ENCODE data around the gene BTRC. TPM values are rescaled to one million over a fixed set of nuclear protein-coding genes. Genes with fewer than 3 reads are reported as not detected.

The BTRC gene
- polyA plus RNA-seq, 2 donors: 5.7 to 6.3 TPM

DNA sequence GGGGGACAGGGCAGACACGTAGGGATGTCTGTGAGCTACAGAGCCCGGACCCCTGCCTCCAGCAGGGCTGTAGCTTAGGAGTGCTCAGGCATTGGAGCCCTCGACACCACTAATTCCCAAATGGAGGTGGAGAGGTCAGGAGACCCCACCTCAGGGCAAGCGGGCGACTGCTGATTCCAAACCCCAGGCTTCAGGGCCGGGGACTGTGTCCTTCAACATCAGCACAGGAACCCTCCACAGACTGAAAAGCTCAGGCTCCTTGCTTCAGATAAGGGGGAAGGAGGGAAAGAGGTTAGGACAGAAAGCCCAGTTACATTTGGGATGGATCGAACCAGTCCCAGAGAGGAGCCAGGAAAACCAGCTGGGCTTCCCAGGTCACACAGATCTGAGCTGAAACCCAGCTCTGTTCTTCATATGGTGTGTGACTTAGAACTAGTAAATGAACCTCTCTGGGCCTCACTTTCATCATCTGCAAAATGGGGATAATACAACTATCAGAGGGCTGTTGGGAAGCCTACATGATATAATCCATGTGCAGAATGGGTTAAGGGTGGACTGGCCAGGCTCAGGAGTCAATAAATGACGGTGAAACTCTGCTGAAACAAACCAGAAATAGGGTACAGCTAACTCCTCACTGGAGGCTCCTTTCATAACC is 217.4 kb downstream of the BTRC start:
- 64 to 73% methylated on average over 8 of the region's 8 CpGs for WGBS, 2 donors
- Histone ChIP-seq H3K4me3 (ENCODE audit: low read depth in 1 of 2, low read length in 2 of 2) (no peak overlapping the region), H3K36me3 (ENCODE audit: control insufficient read depth in 2 of 2, insufficient read depth in 2 of 2, low read length in 1 of 2) (no peaks in the 10 kb centered on the region), H3K9me3 (ENCODE audit: control insufficient read depth in 2 of 2, insufficient read depth in 1 of 2, low read depth in 1 of 2, low read length in 1 of 2) (peaks cover 0 to 5% of the 10 kb centered on the region in 2 donors), H3K4me1 (ENCODE audit: control insufficient read depth in 2 of 2, insufficient read depth in 2 of 2, low read length in 1 of 2) (peaks cover 0 to 17% of the 10 kb centered on the region in 2 donors), H3K27ac (ENCODE audit: low read depth in 2 of 2, low read length in 1 of 2) (no peak overlapping the region), H3K27me3 (ENCODE audit: control insufficient read depth in 1 of 2, insufficient read depth in 2 of 2, low read length in 2 of 2) (peaks cover 0 to 4% of the 10 kb centered on the region in 2 donors)

DNA sequence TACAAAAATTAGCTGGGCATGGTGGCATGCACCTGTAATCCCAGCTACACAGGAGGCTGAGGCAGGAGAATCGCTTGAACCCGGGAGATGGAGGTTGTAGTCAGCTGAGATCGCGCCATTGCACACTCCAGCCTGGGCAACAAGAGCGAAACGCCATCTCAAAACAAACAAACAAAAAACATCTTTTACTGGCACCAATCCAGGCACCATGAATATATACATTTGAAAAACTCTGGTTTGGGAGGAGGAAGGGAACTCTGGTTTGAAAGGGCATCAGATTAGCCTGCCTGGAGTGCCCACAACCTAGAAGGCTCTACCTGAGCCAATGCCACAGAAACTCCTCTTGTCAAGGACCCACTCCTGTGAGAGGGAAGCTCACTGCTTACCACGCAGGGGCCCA is 218.2 kb downstream of the BTRC start:
- peaks cover 0 to 13% of the 10 kb centered on the region in 2 donors for H3K4me1 ChIP-seq (ENCODE audit: control insufficient read depth in 2 of 2, insufficient read depth in 2 of 2, low read length in 1 of 2)
- H3K9me3 ChIP-seq (ENCODE audit: control insufficient read depth in 2 of 2, insufficient read depth in 1 of 2, low read depth in 1 of 2, low read length in 1 of 2): peaks cover 0 to 5% of the 10 kb centered on the region in 2 donors
- peaks cover 0 to 2% of the 10 kb centered on the region in 2 donors for H3K27me3 ChIP-seq (ENCODE audit: control insufficient read depth in 1 of 2, insufficient read depth in 2 of 2, low read length in 2 of 2)
- no peak overlapping the region for H3K27ac ChIP-seq (ENCODE audit: low read depth in 2 of 2, low read length in 1 of 2)
- 87 to 90% methylated on average over 7 of the region's 7 CpGs for WGBS, 2 donors
- H3K36me3 ChIP-seq (ENCODE audit: control insufficient read depth in 2 of 2, insufficient read depth in 2 of 2, low read length in 1 of 2): no peaks in the 10 kb centered on the region
- no peak overlapping the region for H3K4me3 ChIP-seq (ENCODE audit: low read depth in 1 of 2, low read length in 2 of 2)

DNA sequence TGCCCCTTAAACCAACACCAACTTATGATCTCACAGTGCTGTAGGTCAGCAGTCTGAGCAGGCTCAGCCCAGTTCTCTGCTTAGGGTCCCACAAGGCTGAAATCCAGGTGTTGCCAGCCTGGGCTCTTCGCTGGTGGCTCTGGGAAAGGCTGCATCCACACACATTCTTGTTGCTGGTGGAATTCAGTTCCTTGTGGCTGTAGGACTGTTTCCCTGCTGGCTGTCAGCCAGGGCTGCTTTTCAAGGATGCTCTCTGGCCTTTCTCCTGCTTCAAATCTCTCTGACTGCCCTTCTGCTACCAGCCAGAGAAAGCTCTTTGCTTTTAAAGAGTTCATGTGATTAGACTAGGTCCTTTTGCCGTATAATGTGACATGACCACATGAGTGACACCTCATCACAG is 218.8 kb downstream of the BTRC start:
- WGBS, 2 donors: 91 to 93% methylated on average over 2 of the region's 2 CpGs
- H3K27ac ChIP-seq (ENCODE audit: low read depth in 2 of 2, low read length in 1 of 2): no peak overlapping the region
- H3K27me3 ChIP-seq (ENCODE audit: control insufficient read depth in 1 of 2, insufficient read depth in 2 of 2, low read length in 2 of 2): peaks cover 0 to 2% of the 10 kb centered on the region in 2 donors
- H3K36me3 ChIP-seq (ENCODE audit: control insufficient read depth in 2 of 2, insufficient read depth in 2 of 2, low read length in 1 of 2): no peaks in the 10 kb centered on the region
- H3K4me3 ChIP-seq (ENCODE audit: low read depth in 1 of 2, low read length in 2 of 2): no peak overlapping the region
- H3K4me1 ChIP-seq (ENCODE audit: control insufficient read depth in 2 of 2, insufficient read depth in 2 of 2, low read length in 1 of 2): peaks cover 0 to 13% of the 10 kb centered on the region in 2 donors
- H3K9me3 ChIP-seq (ENCODE audit: control insufficient read depth in 2 of 2, insufficient read depth in 1 of 2, low read depth in 1 of 2, low read length in 1 of 2): peaks cover 0 to 5% of the 10 kb centered on the region in 2 donors

DNA sequence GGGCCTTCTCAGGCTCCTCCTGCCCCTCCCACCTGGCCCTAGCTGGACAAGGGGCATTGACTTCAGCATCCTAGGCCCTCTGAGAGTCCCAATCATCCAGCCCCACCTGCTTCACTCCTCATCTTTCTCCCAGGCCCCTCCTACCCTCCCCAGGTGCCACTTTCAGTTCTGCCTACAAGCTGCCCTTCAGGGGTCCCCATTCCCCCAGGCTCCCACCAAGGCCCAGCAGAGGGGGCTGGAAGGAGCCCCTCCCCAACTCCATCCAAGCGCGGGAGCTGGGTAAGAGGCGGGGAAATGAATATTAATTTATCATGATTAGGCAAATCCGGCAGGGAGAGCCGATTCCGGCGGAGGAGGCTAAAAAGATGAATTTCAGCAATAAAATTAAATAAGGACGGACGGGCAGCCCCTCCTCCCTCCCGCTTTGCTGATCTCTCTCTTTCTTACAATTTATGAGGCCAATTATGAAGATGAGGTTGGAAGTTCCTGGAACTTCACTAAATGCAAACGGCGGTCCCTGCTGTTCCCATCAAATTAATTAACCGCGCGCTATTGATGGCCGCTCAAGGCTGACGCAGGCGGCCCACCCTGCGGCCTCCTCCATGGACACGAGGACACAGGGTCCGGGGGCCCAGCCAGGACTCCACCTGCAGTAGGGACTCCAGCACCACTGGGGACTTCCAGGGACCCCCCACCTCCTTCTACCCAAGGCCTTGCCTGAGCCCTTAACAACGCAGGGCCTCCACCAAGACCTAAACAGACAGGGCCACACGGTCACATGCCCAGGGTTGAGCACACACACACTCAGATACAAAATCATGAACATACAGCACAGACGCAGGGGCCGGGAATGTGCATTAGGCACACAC is 220.2 kb downstream of the BTRC start:
- Histone ChIP-seq H3K27me3 (ENCODE audit: control insufficient read depth in 1 of 2, insufficient read depth in 2 of 2, low read length in 2 of 2) (no peaks in the 10 kb centered on the region), H3K27ac (ENCODE audit: low read depth in 2 of 2, low read length in 1 of 2) (no peak overlapping the region), H3K4me3 (ENCODE audit: low read depth in 1 of 2, low read length in 2 of 2) (no peak overlapping the region), H3K36me3 (ENCODE audit: control insufficient read depth in 2 of 2, insufficient read depth in 2 of 2, low read length in 1 of 2) (peaks cover 0 to 6% of the 10 kb centered on the region in 2 donors), H3K9me3 (ENCODE audit: control insufficient read depth in 2 of 2, insufficient read depth in 1 of 2, low read depth in 1 of 2, low read length in 1 of 2) (peaks cover 0 to 5% of the 10 kb centered on the region in 2 donors), H3K4me1 (ENCODE audit: control insufficient read depth in 2 of 2, insufficient read depth in 2 of 2, low read length in 1 of 2) (peaks cover 0 to 13% of the 10 kb centered on the region in 2 donors)
- 88 to 89% methylated on average over 25 of the region's 25 CpGs for WGBS, 2 donors

DNA sequence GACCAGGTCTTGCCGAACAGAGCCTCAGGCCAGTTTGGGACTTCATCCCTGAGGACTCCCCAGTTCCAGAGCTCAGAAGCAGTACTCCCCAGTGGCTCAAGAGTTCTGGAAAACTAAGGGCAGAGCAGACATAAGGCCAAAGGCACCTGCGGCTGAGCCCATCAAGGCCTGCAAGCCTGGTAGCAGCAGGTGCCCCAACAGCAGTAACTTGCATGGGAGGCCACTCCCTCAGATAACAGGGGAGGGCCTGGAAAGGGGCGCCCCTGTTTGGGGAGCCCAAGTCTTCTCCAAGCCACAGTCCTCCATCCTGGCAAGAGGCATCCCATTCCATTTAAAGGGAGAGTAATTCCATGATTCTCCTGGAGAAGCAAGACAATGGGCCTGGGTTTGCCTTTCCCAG is 221.1 kb downstream of the BTRC start:
- peaks cover 0 to 15% of the 10 kb centered on the region in 2 donors for H3K36me3 ChIP-seq (ENCODE audit: control insufficient read depth in 2 of 2, insufficient read depth in 2 of 2, low read length in 1 of 2)
- 77 to 86% methylated on average over 3 of the region's 3 CpGs for WGBS, 2 donors
- no peak overlapping the region for H3K27ac ChIP-seq (ENCODE audit: low read depth in 2 of 2, low read length in 1 of 2)
- peaks cover 0 to 11% of the 10 kb centered on the region in 2 donors for H3K4me1 ChIP-seq (ENCODE audit: control insufficient read depth in 2 of 2, insufficient read depth in 2 of 2, low read length in 1 of 2)
- no peak overlapping the region for H3K4me3 ChIP-seq (ENCODE audit: low read depth in 1 of 2, low read length in 2 of 2)
- no peaks in the 10 kb centered on the region for H3K27me3 ChIP-seq (ENCODE audit: control insufficient read depth in 1 of 2, insufficient read depth in 2 of 2, low read length in 2 of 2)
- H3K9me3 ChIP-seq (ENCODE audit: control insufficient read depth in 2 of 2, insufficient read depth in 1 of 2, low read depth in 1 of 2, low read length in 1 of 2): peaks cover 0 to 5% of the 10 kb centered on the region in 2 donors

DNA sequence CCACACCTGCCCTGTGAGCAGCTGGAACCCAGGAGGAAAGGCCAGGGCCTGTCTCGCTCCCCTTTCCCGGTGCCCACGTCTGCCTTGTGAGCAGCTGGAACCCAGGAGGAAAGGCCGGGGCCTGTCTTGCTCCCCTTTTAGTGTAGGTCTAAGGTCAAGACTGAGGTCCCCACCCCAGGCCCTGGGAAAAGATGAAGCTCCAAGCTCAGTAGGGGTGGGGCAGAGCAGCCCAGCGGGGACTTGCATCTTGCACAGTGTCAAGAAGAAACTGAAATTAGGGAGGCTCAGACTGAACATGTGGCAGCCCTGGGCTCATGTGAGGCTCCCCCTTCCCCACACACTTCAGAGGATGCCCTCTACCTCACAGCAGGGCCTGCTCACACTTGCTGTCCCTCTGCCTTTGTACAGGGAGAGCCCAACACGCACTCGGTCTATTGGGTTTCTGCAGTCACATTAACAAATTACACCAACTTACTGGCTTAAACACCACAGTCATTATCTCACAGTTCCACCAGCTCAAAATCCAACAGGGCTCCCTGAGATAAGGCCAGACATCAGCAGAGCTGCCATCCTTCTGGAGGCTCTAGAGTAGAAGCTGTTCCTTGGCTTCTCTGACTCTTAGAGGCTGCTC is 221.7 kb downstream of the BTRC start:
- no peaks in the 10 kb centered on the region for H3K27me3 ChIP-seq (ENCODE audit: control insufficient read depth in 1 of 2, insufficient read depth in 2 of 2, low read length in 2 of 2)

DNA sequence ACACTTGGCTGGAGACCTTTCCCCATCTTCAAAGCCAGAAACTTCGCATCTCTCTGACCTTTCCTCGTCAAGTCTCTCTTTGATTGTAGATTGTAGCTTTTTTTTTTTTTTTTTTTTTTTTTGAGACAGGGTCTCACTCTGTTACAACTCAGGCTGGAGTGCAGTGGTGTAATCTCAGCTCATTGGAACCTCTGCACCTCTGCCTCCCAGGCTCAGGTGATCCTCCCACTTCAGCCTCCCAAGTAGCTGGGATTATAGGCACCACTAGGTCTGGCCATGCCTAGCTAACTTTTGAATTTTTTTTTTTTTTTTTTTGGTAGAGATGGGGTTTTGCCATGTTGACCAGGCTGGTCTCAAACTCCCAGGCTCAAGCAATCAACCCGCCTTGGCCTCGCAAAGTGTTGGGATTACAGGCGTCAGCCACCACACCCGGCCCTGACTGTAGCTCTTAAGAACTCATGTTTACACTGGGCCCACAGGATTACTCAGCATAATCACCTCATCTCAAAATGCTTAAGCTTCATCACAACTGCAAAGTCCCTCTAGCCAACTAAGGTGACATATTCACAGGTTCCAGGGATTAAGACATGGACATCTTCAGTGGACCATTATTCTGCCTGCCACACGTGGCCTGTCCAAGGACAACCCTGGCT is 222.4 kb downstream of the BTRC start:
- Histone ChIP-seq H3K4me1 (ENCODE audit: control insufficient read depth in 2 of 2, insufficient read depth in 2 of 2, low read length in 1 of 2) (peaks cover 0 to 1% of the 10 kb centered on the region in 2 donors), H3K36me3 (ENCODE audit: control insufficient read depth in 2 of 2, insufficient read depth in 2 of 2, low read length in 1 of 2) (peaks cover 0 to 18% of the 10 kb centered on the region in 2 donors), H3K27ac (ENCODE audit: low read depth in 2 of 2, low read length in 1 of 2) (no peak overlapping the region), H3K9me3 (ENCODE audit: control insufficient read depth in 2 of 2, insufficient read depth in 1 of 2, low read depth in 1 of 2, low read length in 1 of 2) (peaks cover 0 to 5% of the 10 kb centered on the region in 2 donors), H3K27me3 (ENCODE audit: control insufficient read depth in 1 of 2, insufficient read depth in 2 of 2, low read length in 2 of 2) (no peaks in the 10 kb centered on the region), H3K4me3 (ENCODE audit: low read depth in 1 of 2, low read length in 2 of 2) (no peak overlapping the region)
- WGBS, 2 donors: 81 to 86% methylated on average over 7 of the region's 7 CpGs

More for the DNA sequence above, 221.7 kb downstream of the BTRC start:
- 83% methylated on average over 7 of the region's 7 CpGs for WGBS, 2 donors
- Histone ChIP-seq H3K4me1 (ENCODE audit: control insufficient read depth in 2 of 2, insufficient read depth in 2 of 2, low read length in 1 of 2) (peaks cover 0 to 7% of the 10 kb centered on the region in 2 donors), H3K27ac (ENCODE audit: low read depth in 2 of 2, low read length in 1 of 2) (no peak overlapping the region), H3K9me3 (ENCODE audit: control insufficient read depth in 2 of 2, insufficient read depth in 1 of 2, low read depth in 1 of 2, low read length in 1 of 2) (peaks cover 0 to 5% of the 10 kb centered on the region in 2 donors), H3K36me3 (ENCODE audit: control insufficient read depth in 2 of 2, insufficient read depth in 2 of 2, low read length in 1 of 2) (peaks cover 0 to 18% of the 10 kb centered on the region in 2 donors), H3K4me3 (ENCODE audit: low read depth in 1 of 2, low read length in 2 of 2) (no peak overlapping the region)

DNA sequence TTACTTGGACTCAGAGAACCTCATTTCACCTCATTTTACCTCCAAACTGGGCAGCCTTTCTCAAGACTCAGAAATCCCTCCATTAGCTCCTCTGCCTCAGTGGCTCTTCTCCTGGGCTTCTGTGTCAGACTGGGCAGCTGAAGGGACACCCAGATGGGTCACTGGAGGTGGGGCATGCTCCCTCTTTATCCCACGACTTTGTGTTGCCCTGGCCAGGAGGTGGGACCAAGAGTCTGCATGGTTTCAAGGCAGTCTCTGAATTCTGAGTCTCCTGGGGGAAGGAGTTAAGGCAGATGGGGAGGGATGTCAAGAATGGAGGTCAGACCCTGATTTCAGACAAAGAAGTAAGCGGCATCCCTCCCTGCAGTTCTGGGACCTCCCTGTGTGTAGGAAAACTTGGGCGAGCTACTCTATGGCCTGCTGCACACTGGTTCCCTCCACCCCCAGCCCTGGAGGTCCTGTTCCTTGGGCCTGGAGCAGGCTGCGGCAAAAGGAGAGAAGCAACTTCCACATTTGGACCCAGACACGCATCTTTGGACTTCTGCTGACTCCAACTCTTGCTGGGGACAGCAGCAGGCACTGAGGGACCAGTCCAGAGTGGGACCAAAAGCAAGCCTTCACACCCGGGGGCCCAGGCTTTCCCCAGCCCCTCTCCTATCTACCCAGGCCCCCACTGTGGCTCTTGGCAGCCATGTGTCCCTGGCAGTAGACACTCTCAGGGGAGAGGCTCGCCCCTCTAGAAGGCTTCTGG is 223.3 kb downstream of the BTRC start:
- WGBS, 2 donors: 89 to 92% methylated on average over 7 of the region's 7 CpGs
- peaks cover 0 to 18% of the 10 kb centered on the region in 2 donors for H3K36me3 ChIP-seq (ENCODE audit: control insufficient read depth in 2 of 2, insufficient read depth in 2 of 2, low read length in 1 of 2)
- H3K4me1 ChIP-seq (ENCODE audit: control insufficient read depth in 2 of 2, insufficient read depth in 2 of 2, low read length in 1 of 2): peaks cover 0 to 1% of the 10 kb centered on the region in 2 donors
- no peak overlapping the region for H3K4me3 ChIP-seq (ENCODE audit: low read depth in 1 of 2, low read length in 2 of 2)
- no peaks in the 10 kb centered on the region for H3K27me3 ChIP-seq (ENCODE audit: control insufficient read depth in 1 of 2, insufficient read depth in 2 of 2, low read length in 2 of 2)
- no peak overlapping the region for H3K27ac ChIP-seq (ENCODE audit: low read depth in 2 of 2, low read length in 1 of 2)
- H3K9me3 ChIP-seq (ENCODE audit: control insufficient read depth in 2 of 2, insufficient read depth in 1 of 2, low read depth in 1 of 2, low read length in 1 of 2): peaks cover 0 to 5% of the 10 kb centered on the region in 2 donors
